ENCODE data around the gene PAFAH1B2.
"Not testable (repeated sequence)": the region's sequence is repeated elsewhere in the genome, so short reads cannot be mapped to it uniquely, and the experiment has no call there.

Gene PAFAH1B2

DNA sequence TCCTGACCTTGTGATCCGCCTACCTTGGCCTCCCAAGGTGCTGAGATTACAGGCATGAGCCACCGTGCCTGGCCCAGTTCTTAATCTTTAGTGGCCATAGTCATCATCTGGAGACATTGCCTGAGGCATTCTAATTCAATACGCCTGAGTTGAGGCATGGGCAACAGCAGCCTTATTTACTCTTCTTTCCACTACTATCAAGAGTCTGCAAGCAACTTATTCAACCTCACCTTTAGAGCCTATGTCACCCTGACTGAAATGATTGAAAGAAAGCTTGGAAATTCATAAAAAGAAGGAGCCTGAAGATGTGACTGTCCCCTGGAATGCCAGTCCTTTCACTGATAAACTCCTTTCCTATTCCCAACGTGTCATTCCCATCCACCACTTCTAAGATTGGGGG lies 15.8 kb upstream of the PAFAH1B2 start:
- no peak for DNase-seq

DNA sequence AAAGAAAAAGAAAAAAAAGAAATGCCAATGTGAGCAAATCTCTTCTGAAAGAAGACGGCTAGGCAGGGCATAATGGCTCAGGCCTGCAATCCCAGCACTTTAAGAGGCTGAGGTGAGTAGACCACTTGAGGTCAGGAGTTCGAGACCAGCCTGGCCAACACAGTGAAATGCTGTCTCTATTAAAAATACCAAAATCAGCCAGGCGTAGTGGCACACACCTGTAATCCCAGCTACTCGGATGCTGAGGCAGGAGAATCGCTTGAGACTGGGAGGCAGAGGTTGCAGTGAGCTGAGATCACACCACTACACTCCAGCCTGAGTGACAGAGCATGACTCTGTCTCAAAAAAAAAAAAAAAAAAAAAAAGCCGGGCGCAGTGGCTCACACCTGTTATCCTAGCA lies 13.7 kb upstream of the PAFAH1B2 start:
- DNase-seq: not testable (repeated sequence)

DNA sequence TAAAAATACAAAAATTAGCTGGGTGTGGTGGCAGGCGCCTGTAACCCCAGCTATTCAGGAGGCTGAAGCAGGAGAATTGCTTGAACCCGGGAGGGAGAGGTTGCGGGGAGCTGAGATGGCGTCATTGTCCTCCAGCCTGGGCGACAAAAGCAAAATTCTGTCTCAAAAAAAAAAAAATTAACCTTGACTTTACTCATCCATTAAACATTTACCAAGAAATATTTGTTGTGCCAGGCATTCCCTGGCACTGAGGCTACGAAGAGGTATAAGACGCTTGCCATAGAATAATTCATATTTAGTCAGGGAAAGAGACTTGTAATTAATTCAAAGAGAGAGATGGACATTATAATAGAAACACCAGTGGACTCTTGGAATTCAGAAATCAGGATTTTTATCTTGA lies 13.2 kb upstream of the PAFAH1B2 start:
- DNase-seq: no peak

DNA sequence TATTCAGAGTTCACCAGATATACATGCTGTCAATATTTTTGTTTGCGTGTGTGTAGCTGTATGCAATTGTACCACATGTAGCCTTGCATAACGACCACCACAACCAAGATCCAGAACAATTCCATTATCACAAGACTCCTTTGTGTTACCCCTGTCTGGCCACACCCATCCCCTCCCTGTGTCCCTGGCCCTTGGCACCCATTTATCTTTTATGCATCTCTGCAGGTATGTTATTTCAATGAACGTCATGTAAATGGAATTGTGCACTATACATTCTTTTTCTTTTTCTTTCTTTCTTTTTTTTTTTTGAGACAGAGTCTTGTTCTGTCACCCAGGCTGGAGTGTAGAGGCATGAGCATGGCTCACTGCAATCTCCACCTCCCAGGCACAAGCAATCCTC lies 9.7 kb upstream of the PAFAH1B2 start:
- no peak for DNase-seq

- DNase-seq: not testable (repeated sequence)
Observed at GRCh38 chr11:117134979-117135378, 9.1 kb upstream of the PAFAH1B2 start.

- DNase-seq: not testable (repeated sequence)
Observed at GRCh38 chr11:117137223-117138086, 6.6 kb upstream of the PAFAH1B2 start.

- DNase-seq: no peak
Observed at GRCh38 chr11:117143390-117143789, 697 bp upstream of the PAFAH1B2 start.

GRCh38 chr11:117144477-117145392 lies 648 bp downstream of the PAFAH1B2 start:
- DNase-seq: no peak

- no peak for DNase-seq
Observed at GRCh38 chr11:117145393-117145761, 1.3 kb downstream of the PAFAH1B2 start.

GRCh38 chr11:117146521-117146920 lies 2.4 kb downstream of the PAFAH1B2 start:
- no peak for DNase-seq

GRCh38 chr11:117152066-117152465 lies 8.0 kb downstream of the PAFAH1B2 start:
- DNase-seq: no peak

DNA sequence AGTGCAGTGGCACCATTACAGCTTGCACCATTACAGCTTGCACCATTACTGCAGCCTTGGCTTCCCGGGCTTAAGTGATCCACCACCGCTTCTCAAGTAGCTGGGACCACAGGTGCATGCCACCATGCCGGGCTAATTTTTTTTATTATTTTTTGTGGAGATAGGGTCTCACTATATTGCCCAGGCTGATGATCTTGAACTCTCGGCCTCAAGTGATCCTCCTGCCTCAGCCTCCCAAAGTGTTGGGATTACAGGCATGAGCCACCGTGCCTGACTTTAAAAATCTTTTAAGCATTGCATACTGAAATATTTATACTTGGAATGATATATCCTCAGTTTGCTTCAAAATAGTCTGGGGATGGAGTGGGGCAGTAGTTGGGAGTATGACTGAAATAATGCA lies 10.4 kb downstream of the PAFAH1B2 start:
- DNase-seq: no peak

GRCh38 chr11:117157507-117157906 lies 13.4 kb downstream of the PAFAH1B2 start:
- DNase-seq: no peak

- DNase-seq: no peak
Observed at GRCh38 chr11:117159892-117160291, 15.8 kb downstream of the PAFAH1B2 start.

- DNase-seq: no peak
Observed at GRCh38 chr11:117160826-117161225, 16.7 kb downstream of the PAFAH1B2 start.

DNA sequence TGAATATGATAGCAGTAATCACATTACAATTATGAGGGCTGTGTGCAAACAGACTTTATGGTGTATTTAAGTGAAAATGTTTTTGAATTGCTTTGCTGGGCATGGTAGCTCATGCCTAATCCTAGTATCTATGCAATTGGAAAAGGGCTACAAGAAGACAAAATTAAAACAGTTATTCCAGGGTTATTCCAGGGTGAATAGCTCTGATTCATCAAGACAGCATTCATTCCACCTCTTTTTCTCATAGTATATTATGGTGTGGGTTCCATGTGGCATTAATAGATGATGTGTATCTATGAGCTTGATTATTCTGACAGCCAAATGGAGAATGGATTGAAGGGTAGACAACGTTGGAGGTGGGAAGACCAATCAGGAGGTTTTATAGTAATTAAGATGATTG lies 22.4 kb downstream of the PAFAH1B2 start:
- no peak for DNase-seq

DNA sequence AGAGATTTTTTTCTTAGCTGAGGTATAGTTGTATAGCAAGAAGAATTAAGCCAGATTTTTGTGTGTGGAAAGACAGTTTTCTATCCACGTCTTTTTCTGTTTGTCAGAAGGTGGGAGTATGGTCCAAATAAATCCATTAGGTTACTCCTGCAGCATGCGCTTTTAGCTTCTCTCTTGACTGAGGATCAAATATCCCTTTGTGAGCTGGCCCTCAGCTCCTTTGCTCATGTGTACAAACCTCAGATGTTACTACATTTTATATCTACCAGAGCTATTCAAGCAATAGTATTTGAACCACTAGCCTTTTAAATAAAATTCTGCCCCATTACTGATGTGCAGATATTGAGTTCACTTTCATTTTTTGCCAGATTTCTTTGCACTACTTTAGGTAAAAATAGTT lies 25.6 kb downstream of the PAFAH1B2 start:
- DNase-seq: no peak

DNA sequence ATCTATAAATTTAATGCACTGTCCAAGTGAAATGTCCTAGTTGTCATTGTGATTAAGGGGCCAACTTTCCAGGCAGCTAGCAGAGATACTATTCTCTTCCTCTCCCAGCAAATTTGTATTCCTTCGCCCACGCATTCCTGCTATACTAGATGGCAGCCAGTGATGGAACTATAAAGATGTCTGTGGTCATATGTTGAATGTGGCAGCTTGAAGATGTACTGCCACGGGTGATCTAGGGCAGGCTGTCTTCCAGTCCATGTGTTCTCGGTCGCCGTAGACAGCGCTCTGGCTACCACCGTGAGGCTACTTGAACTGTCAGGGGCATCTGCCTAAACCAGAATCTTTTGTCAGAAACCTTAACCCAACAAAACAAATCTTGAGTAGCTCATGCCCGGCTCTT lies 26.1 kb downstream of the PAFAH1B2 start:
- DNase-seq: no peak

GRCh38 chr11:117171007-117171403 lies 26.9 kb downstream of the PAFAH1B2 start:
- DNase-seq: no peak

GRCh38 chr11:117171404-117172061 lies 27.4 kb downstream of the PAFAH1B2 start:
- DNase-seq: no peak

- no peak for DNase-seq
Observed at GRCh38 chr11:117172724-117173421, 28.8 kb downstream of the PAFAH1B2 start.

DNA sequence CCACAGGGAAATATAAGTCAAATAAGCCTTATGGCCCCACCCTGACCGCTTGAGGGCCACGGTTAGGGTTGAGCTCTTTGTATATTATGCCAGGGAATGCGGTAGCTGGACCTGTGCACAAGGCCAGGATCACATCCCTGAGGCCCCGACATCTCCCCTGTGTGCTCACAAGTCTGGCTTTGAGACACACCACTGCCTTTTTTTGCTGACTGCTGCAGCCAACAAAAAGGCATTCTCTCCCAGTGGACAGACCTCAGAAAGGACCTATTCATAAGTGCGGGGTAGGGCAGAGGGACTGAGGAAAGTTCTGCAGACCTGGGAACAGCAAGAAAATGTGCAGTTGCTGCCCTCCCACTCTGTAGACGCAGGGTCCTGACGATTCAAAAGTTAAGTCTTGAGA lies 31.0 kb downstream of the PAFAH1B2 start:
- DNase-seq: no peak

GRCh38 chr11:117175781-117176180 lies 31.7 kb downstream of the PAFAH1B2 start:
- no peak for DNase-seq
